ENCODE results near the gene IQCM. TPM values are rescaled to one million over a fixed set of nuclear protein-coding genes. Genes with fewer than 3 reads are reported as not detected.

Gene IQCM
- total and polyA plus RNA-seq, 5 donors from 2014 or later, result not detected

DNA sequence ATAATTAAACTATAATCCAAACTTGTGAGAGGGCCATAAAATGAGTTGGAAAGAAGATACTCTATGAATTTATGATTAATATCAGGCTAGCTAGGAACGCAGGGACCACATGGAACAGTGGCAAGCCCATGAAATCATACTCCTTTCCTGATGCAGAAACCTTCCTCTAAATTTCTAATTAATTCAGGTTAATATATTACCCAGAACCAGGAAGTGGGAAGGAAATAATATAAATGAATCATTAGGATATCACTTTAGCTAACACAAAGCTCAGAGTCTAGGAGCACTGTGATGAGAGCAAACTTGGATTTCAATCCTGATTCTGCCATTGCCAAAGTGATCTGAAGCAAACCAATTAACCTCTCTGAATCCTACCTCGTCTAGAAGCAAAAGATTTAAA is 68.0 kb downstream of the IQCM start:
- Histone ChIP-seq H3K27me3 (ENCODE audit: control insufficient read depth, insufficient read depth, low read length) (no peaks in the 10 kb centered on the region), H3K4me3 (ENCODE audit: low read depth, low read length) (no peak overlapping the region), H3K36me3 (ENCODE audit: control insufficient read depth, insufficient read depth, low read length) (no peaks in the 10 kb centered on the region), H3K4me1 (ENCODE audit: control insufficient read depth, insufficient read depth, low read length, poor library complexity, severe bottlenecking) (no peaks in the 10 kb centered on the region), H3K27ac (ENCODE audit: insufficient read depth, low read length, poor library complexity, severe bottlenecking) (no peak overlapping the region), H3K9me3 (ENCODE audit: control insufficient read depth in 2 of 2, low read length in 2 of 2) (no peaks in the 10 kb centered on the region)
- no peak for ATAC-seq (ENCODE audit: low read depth in 2 of 2)
- no peaks in the 10 kb centered on the region for H3K36me3 Mint-ChIP-seq
- H3K27ac Mint-ChIP-seq, result no peak overlapping the region
- H3K4me3 Mint-ChIP-seq, result no peak overlapping the region
- peaks cover 0 to 6% (median 0%) of the 10 kb centered on the region in 7 donors for H3K9me3 Mint-ChIP-seq
- H3K27me3 Mint-ChIP-seq, result no peaks in the 10 kb centered on the region
- H3K4me1 Mint-ChIP-seq, result no peaks in the 10 kb centered on the region
- no peak for DNase-seq

DNA sequence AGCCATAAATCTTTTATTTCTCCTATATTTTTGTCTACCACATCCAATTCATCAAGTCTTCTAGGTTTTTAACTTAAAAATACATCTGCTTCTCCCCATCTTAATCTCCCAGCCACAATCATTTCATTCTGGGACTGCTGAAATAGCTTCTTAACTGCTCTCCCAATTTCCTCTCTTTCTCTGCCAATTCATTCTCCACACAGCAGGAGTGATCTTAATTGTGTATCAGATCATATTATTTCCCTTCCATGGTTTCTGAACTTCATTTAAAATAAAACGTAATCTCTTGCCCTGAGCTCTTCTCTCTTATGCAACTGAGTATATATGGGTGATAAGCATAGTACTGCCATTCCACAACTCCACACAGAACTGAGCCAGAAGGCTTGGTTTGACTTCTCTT is 69.4 kb downstream of the IQCM start:
- H3K4me3 Mint-ChIP-seq, result no peak overlapping the region
- H3K4me1 Mint-ChIP-seq, result no peaks in the 10 kb centered on the region

DNA sequence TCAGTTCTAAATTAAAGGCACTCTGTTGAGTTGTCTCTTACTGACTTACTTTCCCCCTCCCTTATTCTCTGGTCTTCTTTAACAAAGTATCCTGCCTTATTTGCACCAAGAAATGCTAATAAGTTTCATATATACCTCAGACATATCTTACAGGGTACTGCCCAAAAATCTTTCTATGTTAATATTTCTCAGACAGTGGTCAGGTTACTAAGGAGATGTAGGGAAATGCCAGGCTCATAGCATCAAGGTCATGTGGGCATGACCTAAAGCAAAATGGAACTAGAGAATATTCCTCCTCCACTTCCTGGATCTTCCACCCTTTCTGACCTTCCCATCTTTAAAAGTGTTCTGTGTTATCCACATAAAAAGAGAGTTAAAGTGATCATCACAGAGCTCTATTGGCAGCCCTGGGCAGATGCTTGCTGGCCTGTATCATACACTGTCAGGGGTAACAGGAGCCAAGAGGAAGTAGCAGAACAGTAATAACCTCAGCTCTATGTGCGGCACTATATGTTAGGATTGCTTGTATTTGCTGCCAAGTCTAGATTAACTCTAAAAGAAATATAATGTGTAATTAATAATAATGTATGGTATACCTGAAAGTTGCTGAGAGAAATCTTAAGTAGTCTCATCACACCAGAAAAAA is 74.3 kb downstream of the IQCM start:
- H3K9me3 Mint-ChIP-seq, result peaks cover 0 to 4% (median 0%) of the 10 kb centered on the region in 7 donors
- H3K4me1 Mint-ChIP-seq, result no peaks in the 10 kb centered on the region
- no peaks in the 10 kb centered on the region for H3K9me3 ChIP-seq (ENCODE audit: control insufficient read depth in 2 of 2, low read length in 2 of 2)
- no peak overlapping the region for H3K27ac Mint-ChIP-seq
- H3K27ac ChIP-seq (ENCODE audit: insufficient read depth, low read length, poor library complexity, severe bottlenecking), result no peak overlapping the region
- H3K36me3 Mint-ChIP-seq, result no peaks in the 10 kb centered on the region
- no peak overlapping the region for H3K4me3 Mint-ChIP-seq
- H3K4me3 ChIP-seq (ENCODE audit: low read depth, low read length), result no peak overlapping the region
- H3K27me3 Mint-ChIP-seq, result no peaks in the 10 kb centered on the region
- H3K36me3 ChIP-seq (ENCODE audit: control insufficient read depth, insufficient read depth, low read length), result no peaks in the 10 kb centered on the region
- DNase-seq (no peak), ATAC-seq (ENCODE audit: low read depth in 2 of 2) (no peak)
- H3K27me3 ChIP-seq (ENCODE audit: control insufficient read depth, insufficient read depth, low read length), result no peaks in the 10 kb centered on the region
- no peaks in the 10 kb centered on the region for H3K4me1 ChIP-seq (ENCODE audit: control insufficient read depth, insufficient read depth, low read length, poor library complexity, severe bottlenecking)

More for the DNA sequence above, 69.4 kb downstream of the IQCM start:
- H3K9me3 ChIP-seq (ENCODE audit: control insufficient read depth in 2 of 2, low read length in 2 of 2), result no peaks in the 10 kb centered on the region
- H3K27me3 ChIP-seq (ENCODE audit: control insufficient read depth, insufficient read depth, low read length), result no peaks in the 10 kb centered on the region
- H3K27me3 Mint-ChIP-seq, result no peaks in the 10 kb centered on the region
- H3K36me3 Mint-ChIP-seq, result no peaks in the 10 kb centered on the region
- no peak overlapping the region for H3K27ac Mint-ChIP-seq
- no peak for DNase-seq
- ATAC-seq (ENCODE audit: low read depth in 2 of 2), result no peak
- H3K36me3 ChIP-seq (ENCODE audit: control insufficient read depth, insufficient read depth, low read length), result no peaks in the 10 kb centered on the region
- peaks cover 0 to 4% (median 0%) of the 10 kb centered on the region in 7 donors for H3K9me3 Mint-ChIP-seq
- no peak overlapping the region for H3K4me3 ChIP-seq (ENCODE audit: low read depth, low read length)
- H3K27ac ChIP-seq (ENCODE audit: insufficient read depth, low read length, poor library complexity, severe bottlenecking), result no peak overlapping the region
- no peaks in the 10 kb centered on the region for H3K4me1 ChIP-seq (ENCODE audit: control insufficient read depth, insufficient read depth, low read length, poor library complexity, severe bottlenecking)

DNA sequence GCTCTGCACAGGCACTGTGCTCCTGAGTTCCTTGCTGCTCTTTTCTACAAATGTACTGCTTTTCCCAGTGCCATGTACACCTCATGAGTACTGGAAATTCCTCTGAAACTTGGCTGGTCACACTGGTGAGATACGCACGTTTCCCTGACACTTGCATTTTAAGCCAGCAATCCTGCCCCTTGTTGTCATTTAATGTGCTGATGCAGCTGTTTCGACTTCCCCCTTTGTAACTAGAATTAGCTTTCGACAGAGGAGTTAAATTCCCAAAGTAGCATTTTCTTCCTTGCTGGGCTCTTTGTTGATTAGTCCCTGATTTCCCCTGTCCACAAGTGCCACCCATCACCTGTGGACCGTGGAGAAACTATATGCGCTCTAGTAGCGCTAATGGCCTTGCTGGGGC is 77.5 kb downstream of the IQCM start:
- H3K27ac ChIP-seq (ENCODE audit: insufficient read depth, low read length, poor library complexity, severe bottlenecking), result no peak overlapping the region
- Mint-ChIP-seq H3K9me3 (peaks cover 0 to 5% (median 0%) of the 10 kb centered on the region in 7 donors), H3K4me1 (no peaks in the 10 kb centered on the region), H3K27ac (no peak overlapping the region), H3K36me3 (no peaks in the 10 kb centered on the region), H3K4me3 (no peak overlapping the region), H3K27me3 (no peaks in the 10 kb centered on the region)
- no peaks in the 10 kb centered on the region for H3K36me3 ChIP-seq (ENCODE audit: control insufficient read depth, insufficient read depth, low read length)
- ATAC-seq (ENCODE audit: low read depth in 2 of 2) (no peak), DNase-seq (no peak)
- H3K4me1 ChIP-seq (ENCODE audit: control insufficient read depth, insufficient read depth, low read length, poor library complexity, severe bottlenecking), result no peaks in the 10 kb centered on the region
- H3K9me3 ChIP-seq (ENCODE audit: control insufficient read depth in 2 of 2, low read length in 2 of 2), result no peaks in the 10 kb centered on the region
- H3K27me3 ChIP-seq (ENCODE audit: control insufficient read depth, insufficient read depth, low read length), result no peaks in the 10 kb centered on the region
- no peak overlapping the region for H3K4me3 ChIP-seq (ENCODE audit: low read depth, low read length)

DNA sequence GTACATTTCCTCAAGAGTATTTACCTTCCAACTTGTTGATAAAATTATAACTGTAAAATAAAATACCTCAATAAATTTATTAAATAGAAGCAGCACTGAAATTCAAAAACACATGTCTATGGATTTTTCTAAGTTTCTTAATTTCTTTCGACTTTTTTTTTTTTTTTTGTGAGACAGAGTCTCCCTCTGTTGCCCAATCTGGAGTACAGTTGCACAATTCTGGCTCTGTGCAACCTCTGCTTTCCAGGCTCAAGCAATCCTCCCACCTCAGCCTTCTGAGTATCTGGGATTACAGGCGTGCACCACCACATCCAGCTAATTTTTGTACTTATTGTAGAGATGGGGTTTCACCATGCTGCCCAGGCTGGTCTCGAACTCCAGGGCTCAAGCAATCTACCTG is 79.8 kb downstream of the IQCM start:
- H3K36me3 ChIP-seq (ENCODE audit: control insufficient read depth, insufficient read depth, low read length), result no peaks in the 10 kb centered on the region
- ATAC-seq (ENCODE audit: low read depth in 2 of 2), result no peak
- Mint-ChIP-seq H3K9me3 (peaks cover 0 to 6% (median 2%) of the 10 kb centered on the region in 7 donors), H3K4me3 (no peak overlapping the region), H3K4me1 (no peaks in the 10 kb centered on the region), H3K27ac (peak overlapping the region in 1 of 3 donors; percentile 12), H3K27me3 (no peaks in the 10 kb centered on the region), H3K36me3 (no peaks in the 10 kb centered on the region)
- H3K4me3 ChIP-seq (ENCODE audit: low read depth, low read length), result no peak overlapping the region
- DNase-seq, result no peak
- H3K9me3 ChIP-seq (ENCODE audit: control insufficient read depth in 2 of 2, low read length in 2 of 2), result no peaks in the 10 kb centered on the region
- no peaks in the 10 kb centered on the region for H3K27me3 ChIP-seq (ENCODE audit: control insufficient read depth, insufficient read depth, low read length)
- H3K27ac ChIP-seq (ENCODE audit: insufficient read depth, low read length, poor library complexity, severe bottlenecking), result no peak overlapping the region
- H3K4me1 ChIP-seq (ENCODE audit: control insufficient read depth, insufficient read depth, low read length, poor library complexity, severe bottlenecking), result no peaks in the 10 kb centered on the region

DNA sequence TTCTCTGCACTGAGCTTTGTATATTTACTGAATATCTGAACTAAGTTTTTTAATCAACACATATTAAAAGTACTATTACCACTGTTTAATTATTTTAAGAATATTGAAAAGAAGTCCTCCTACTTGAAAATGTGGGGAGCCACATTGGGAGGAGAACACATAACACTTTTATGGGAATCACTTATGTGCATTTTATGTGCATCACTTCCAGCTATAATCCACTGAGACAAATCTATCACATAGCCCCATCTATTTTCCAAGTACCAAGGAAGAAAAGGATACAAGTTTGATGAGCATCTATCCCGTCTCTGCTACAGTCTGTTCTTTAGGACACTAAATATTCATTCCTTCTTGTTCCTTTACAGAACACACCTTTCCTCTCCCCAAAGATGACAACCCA is 87.2 kb downstream of the IQCM start:
- no peaks in the 10 kb centered on the region for H3K27me3 Mint-ChIP-seq
- H3K4me1 Mint-ChIP-seq, result no peaks in the 10 kb centered on the region
- Histone ChIP-seq H3K36me3 (ENCODE audit: control insufficient read depth, insufficient read depth, low read length) (no peaks in the 10 kb centered on the region), H3K27ac (ENCODE audit: insufficient read depth, low read length, poor library complexity, severe bottlenecking) (no peak overlapping the region), H3K4me1 (ENCODE audit: control insufficient read depth, insufficient read depth, low read length, poor library complexity, severe bottlenecking) (no peaks in the 10 kb centered on the region), H3K27me3 (ENCODE audit: control insufficient read depth, insufficient read depth, low read length) (no peaks in the 10 kb centered on the region), H3K4me3 (ENCODE audit: low read depth, low read length) (no peak overlapping the region), H3K9me3 (ENCODE audit: control insufficient read depth in 2 of 2, low read length in 2 of 2) (no peaks in the 10 kb centered on the region)
- DNase-seq (no peak), ATAC-seq (ENCODE audit: low read depth in 2 of 2) (no peak)
- peaks cover 0 to 11% (median 3%) of the 10 kb centered on the region in 7 donors for H3K9me3 Mint-ChIP-seq
- no peak overlapping the region for H3K27ac Mint-ChIP-seq
- no peak overlapping the region for H3K4me3 Mint-ChIP-seq
- H3K36me3 Mint-ChIP-seq, result no peaks in the 10 kb centered on the region

DNA sequence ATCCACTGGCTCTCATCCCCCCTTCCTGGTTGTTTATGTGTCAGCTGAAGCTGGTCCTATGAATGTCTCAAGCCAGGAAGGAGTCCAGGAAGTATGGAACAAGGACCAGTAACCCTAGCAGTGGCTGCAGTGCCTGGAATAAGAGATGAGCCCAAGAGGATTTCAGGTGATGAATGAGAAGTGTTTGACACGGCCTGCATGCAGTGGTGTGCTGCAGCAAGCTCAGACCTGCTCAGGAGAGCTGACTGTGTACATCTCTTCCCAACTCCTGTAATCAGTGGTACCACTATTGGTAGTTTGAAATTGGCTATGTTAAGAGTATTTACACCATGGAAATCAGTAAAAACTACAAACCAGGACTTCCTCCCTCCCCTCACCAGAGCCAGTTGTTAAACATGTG is 88.0 kb downstream of the IQCM start:
- Histone ChIP-seq H3K4me3 (ENCODE audit: low read depth, low read length) (no peak overlapping the region), H3K36me3 (ENCODE audit: control insufficient read depth, insufficient read depth, low read length) (no peaks in the 10 kb centered on the region), H3K9me3 (ENCODE audit: control insufficient read depth in 2 of 2, low read length in 2 of 2) (no peaks in the 10 kb centered on the region), H3K4me1 (ENCODE audit: control insufficient read depth, insufficient read depth, low read length, poor library complexity, severe bottlenecking) (no peaks in the 10 kb centered on the region), H3K27me3 (ENCODE audit: control insufficient read depth, insufficient read depth, low read length) (no peaks in the 10 kb centered on the region), H3K27ac (ENCODE audit: insufficient read depth, low read length, poor library complexity, severe bottlenecking) (no peak overlapping the region)
- Mint-ChIP-seq H3K4me1 (no peaks in the 10 kb centered on the region), H3K9me3 (peaks cover 0 to 11% (median 3%) of the 10 kb centered on the region in 7 donors), H3K4me3 (no peak overlapping the region), H3K27ac (no peak overlapping the region), H3K27me3 (no peaks in the 10 kb centered on the region), H3K36me3 (no peaks in the 10 kb centered on the region)
- no peak for DNase-seq
- ATAC-seq (ENCODE audit: low read depth in 2 of 2), result no peak

DNA sequence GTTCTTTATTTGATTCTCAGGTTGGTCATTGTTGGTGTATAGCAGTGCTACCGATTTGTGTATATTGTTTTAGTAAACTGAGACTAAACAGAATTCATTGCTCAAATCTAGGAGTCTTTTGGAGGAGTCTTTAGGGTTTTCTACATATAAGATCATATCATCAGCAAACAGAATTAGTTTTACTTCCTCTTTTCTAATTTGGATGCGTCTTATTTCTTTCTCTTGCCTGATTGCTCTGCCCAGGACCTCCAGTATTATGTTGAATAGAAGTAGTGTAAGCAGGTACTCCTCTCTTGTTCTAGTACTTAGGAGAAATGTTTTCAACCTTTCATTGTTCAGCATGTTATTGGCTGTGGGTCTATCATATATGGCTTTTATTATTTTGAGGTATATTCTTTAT is 92.6 kb downstream of the IQCM start:
- Mint-ChIP-seq H3K9me3 (peaks cover 0 to 11% (median 4%) of the 10 kb centered on the region in 7 donors), H3K36me3 (no peaks in the 10 kb centered on the region), H3K27me3 (no peaks in the 10 kb centered on the region), H3K4me3 (no peak overlapping the region), H3K27ac (no peak overlapping the region), H3K4me1 (no peaks in the 10 kb centered on the region)
- DNase-seq, result no peak
- Histone ChIP-seq H3K36me3 (ENCODE audit: control insufficient read depth, insufficient read depth, low read length) (no peaks in the 10 kb centered on the region), H3K27ac (ENCODE audit: insufficient read depth, low read length, poor library complexity, severe bottlenecking) (no peak overlapping the region), H3K4me3 (ENCODE audit: low read depth, low read length) (no peak overlapping the region), H3K27me3 (ENCODE audit: control insufficient read depth, insufficient read depth, low read length) (no peaks in the 10 kb centered on the region), H3K9me3 (ENCODE audit: control insufficient read depth in 2 of 2, low read length in 2 of 2) (no peaks in the 10 kb centered on the region), H3K4me1 (ENCODE audit: control insufficient read depth, insufficient read depth, low read length, poor library complexity, severe bottlenecking) (no peaks in the 10 kb centered on the region)
- ATAC-seq (ENCODE audit: low read depth in 2 of 2), result no peak
